SH-SY5Y (cell line): ENCODE measurements around the gene TSPAN14.

Experiments
- GATA2 ChIP-seq: IDR thresholded peaks from 2 replicates; pipeline ENCODE4 v1.6.1; 2011; ENCODE audit warnings: mild to moderate bottlenecking, low read depth, low read length
- GATA3 ChIP-seq: IDR thresholded peaks from 2 replicates; pipeline ENCODE4 v1.6.1; 2011; ENCODE audit warnings: low read depth, mild to moderate bottlenecking, low read length, moderate library complexity

- no peak for TF ChIP-seq GATA3
- no peak for TF ChIP-seq GATA2
These were observed 76.7 kb downstream of the TSPAN14 start for GRCh38 chr10:80530816-80531215.
